ENCODE results near the gene LRRC49.

LRRC49 gene

GRCh38 chr15:71054286-71054952 lies 161.8 kb downstream of the LRRC49 start:
- no peaks in the 10 kb centered on the region for H3K4me1 ChIP-seq
- no peak for TF ChIP-seq CTCF (IDR thresholded peaks at IDR 0.05; ENCODE audit: low read depth, low read length)

GRCh38 chr15:71055461-71055860 lies 162.8 kb downstream of the LRRC49 start:
- DNase-seq, result no peak
- H3K4me3 ChIP-seq (ENCODE audit: low read depth, low read length), result no peak overlapping the region
- H3K27me3 ChIP-seq, result no peaks in the 10 kb centered on the region

More at GRCh38 chr15:71054286-71054952, 161.8 kb downstream of the LRRC49 start:
- H3K4me3 ChIP-seq (ENCODE audit: low read depth, low read length), result no peak overlapping the region
- H3K9me3 ChIP-seq, result no peaks in the 10 kb centered on the region; the same call in 1 of the 2 replicates
- no peaks in the 10 kb centered on the region for H3K36me3 ChIP-seq
- DNase-seq, result no peak
- H3K27me3 ChIP-seq, result no peaks in the 10 kb centered on the region

GRCh38 chr15:71056111-71056510 lies 163.5 kb downstream of the LRRC49 start:
- H3K4me3 ChIP-seq (ENCODE audit: low read depth, low read length), result no peak overlapping the region
- no peak for TF ChIP-seq CTCF (IDR thresholded peaks at IDR 0.05; ENCODE audit: low read depth, low read length)
- no peaks in the 10 kb centered on the region for H3K36me3 ChIP-seq
- DNase-seq, result no peak
- no peaks in the 10 kb centered on the region for H3K27me3 ChIP-seq
- no peaks in the 10 kb centered on the region for H3K4me1 ChIP-seq
- no peaks in the 10 kb centered on the region; the same call in 1 of the 2 replicates for H3K9me3 ChIP-seq

More at GRCh38 chr15:71055461-71055860, 162.8 kb downstream of the LRRC49 start:
- Histone ChIP-seq H3K9me3 (no peaks in the 10 kb centered on the region; the same call in 1 of the 2 replicates), H3K36me3 (no peaks in the 10 kb centered on the region), H3K4me1 (no peaks in the 10 kb centered on the region)
- TF ChIP-seq CTCF (IDR thresholded peaks at IDR 0.05; ENCODE audit: low read depth, low read length), result no peak

- H3K36me3 ChIP-seq, result no peaks in the 10 kb centered on the region
- H3K27me3 ChIP-seq, result no peaks in the 10 kb centered on the region
- no peaks in the 10 kb centered on the region for H3K4me1 ChIP-seq
- no peaks in the 10 kb centered on the region; the same call in 1 of the 2 replicates for H3K9me3 ChIP-seq
- no peak for DNase-seq
- no peak for TF ChIP-seq CTCF (IDR thresholded peaks at IDR 0.05; ENCODE audit: low read depth, low read length)
- H3K4me3 ChIP-seq (ENCODE audit: low read depth, low read length), result no peak overlapping the region
These were observed 164.5 kb downstream of the LRRC49 start for GRCh38 chr15:71057143-71057542.

GRCh38 chr15:71057581-71057980 lies 165.0 kb downstream of the LRRC49 start:
- no peak for TF ChIP-seq CTCF (IDR thresholded peaks at IDR 0.05; ENCODE audit: low read depth, low read length)
- H3K4me3 ChIP-seq (ENCODE audit: low read depth, low read length), result no peak overlapping the region
- no peaks in the 10 kb centered on the region; the same call in 1 of the 2 replicates for H3K9me3 ChIP-seq
- no peaks in the 10 kb centered on the region for H3K36me3 ChIP-seq
- no peaks in the 10 kb centered on the region for H3K27me3 ChIP-seq
- no peaks in the 10 kb centered on the region for H3K4me1 ChIP-seq
- no peak for DNase-seq

GRCh38 chr15:71060983-71061382 lies 168.4 kb downstream of the LRRC49 start:
- Histone ChIP-seq H3K4me1 (no peaks in the 10 kb centered on the region), H3K36me3 (no peaks in the 10 kb centered on the region), H3K9me3 (no peaks in the 10 kb centered on the region; the same call in 1 of the 2 replicates), H3K27me3 (no peaks in the 10 kb centered on the region), H3K4me3 (ENCODE audit: low read depth, low read length) (no peak overlapping the region)
- no peak for TF ChIP-seq CTCF (IDR thresholded peaks at IDR 0.05; ENCODE audit: low read depth, low read length)
- no peak for DNase-seq
